T-helper 2 cell treated with Interferon-gamma antibody and Interleukin-4, amounts not matched to agents 100 ng/mL and 5 ng/mL, for 36 hours (primary cell): ENCODE results near the gene TTC6. TPM values are rescaled to one million over a fixed set of nuclear protein-coding genes. Genes with fewer than 3 reads are reported as not detected.
"Not testable (repeated sequence)": the region's sequence is repeated elsewhere in the genome, so short reads cannot be mapped to it uniquely, and the experiment has no call there.

Experiments used
- intact Hi-C: fragments of 100-400 bp; cut with micrococcal nuclease; formaldehyde crosslinking; loops from one replicate; pipeline ENCODE4 v1.15.1; 2023
- total RNA-seq: library from RNA; stranded (reverse); gene quantifications from 2 replicates; pipeline ENCODE4 v1.2.3, GENCODE V29; 2022

TTC6 gene, protein sequence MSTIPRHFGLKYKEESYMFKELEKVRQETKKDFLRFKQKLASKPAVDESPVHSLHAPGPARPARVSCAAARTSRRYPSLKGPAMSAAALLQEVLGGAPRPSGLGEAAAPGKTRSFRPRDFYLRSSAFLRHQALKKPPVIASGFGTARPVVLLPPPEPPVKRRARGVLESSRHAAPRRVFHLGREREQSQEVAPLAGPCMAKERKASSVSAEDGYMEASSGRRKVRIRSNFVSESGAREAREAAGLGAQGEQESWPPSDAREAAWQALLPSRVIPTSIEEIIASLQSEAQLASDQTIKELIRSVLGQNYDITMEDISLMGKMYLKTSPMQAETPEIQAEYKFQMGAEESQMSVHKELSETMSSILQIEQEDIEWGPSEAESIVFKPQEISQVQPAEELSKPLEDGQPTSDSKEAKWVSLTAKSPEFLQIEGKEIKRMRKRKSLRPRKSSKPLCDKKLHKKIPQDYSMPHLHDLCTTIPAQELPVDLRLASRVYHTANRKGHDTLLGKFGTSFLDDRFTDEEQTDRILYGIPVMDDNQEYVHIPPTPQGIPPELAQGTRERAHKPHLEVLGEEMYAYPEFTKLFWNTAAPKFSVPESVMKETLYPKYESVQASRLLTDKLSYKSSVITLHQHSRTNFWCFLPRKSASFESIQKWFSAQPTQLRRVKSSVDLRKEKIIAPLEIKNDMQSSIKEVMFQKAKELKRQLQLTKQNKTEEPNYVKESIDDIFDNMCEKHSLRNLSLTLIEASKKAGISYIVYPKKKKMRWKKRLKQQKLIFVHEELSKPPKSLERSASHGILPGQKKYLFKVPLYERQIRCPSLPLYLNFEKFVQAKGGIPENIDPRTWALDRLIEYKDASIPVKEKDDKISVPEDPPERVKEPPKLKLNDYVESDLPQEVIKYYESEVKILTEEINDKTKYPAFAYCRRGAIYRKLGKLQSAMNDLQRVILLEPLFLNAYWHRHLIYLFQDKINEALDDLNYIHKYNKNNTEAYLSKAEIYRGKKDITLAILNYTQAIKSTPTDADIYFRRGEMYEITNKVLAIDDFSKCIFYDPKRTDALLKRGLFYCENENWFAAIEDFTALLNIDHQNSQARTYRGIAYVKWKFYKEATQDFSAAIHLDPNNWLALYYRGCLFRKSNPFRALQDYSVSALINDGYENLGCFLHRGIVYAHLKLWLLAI (N-terminal part only)
- not detected in 2 replicates for total RNA-seq

DNA sequence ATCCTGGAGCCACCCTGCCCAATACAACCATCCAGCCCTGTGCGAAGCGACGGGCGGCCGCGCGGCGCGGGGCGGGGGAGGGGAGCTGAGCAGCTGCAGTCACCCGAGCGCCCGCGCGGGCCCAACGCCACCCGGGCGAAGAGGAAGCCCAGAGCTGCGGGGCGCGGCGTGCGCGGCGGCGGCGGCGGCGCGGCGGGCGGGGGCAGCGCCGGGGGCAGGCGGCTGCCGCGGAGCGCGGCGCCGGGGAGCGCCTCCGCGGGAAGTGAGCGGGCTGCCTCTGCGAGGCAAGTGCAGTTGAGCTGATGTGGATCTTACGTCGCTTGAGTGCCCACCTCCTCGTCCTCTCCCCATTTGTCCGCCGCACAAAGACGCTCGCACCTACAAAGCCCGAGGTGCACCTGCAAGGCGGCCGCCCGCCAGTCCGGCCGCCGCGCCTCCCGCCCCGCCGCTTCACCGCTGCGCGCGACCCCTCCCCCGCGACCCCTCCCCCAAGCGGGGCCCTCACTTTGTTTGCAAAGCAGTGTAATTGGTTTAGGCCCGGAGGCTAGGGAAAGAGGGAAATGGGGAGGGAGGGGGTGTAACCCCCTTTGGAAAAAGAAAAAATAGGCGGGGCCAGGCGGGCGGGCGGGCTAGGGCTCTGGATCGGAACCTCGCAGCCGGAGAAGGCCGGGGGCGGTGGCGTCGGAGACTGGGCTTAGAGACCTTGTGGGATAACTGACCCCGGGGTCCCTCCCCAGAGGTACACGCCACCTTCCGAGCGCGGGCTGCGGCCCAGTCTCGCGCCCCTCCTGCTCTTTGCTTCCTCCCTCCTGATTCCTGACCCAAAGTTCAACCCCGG lies at the start of gene TTC6, which contains the start of gene FOXA1:
TTC6 (plus strand) TSS at position 659 of the 838 bp plus-strand sequence. CDS start 26,436 bp downstream, outside the sequence.
FOXA1 (minus strand) TSS at position 279 of the 838 bp plus-strand sequence; CDS start at position 2, 277 bp downstream.
- intact Hi-C loops, result loop anchor here (5.0 kb wide), 6 partner anchors 277 to 1083 kb away; partner anchors contain the start of gene NKX2-1

- intact Hi-C loops, result no loop called here
These were observed 48.6 kb upstream of the TTC6 start for GRCh38 chr14:37546621-37547447.

DNA sequence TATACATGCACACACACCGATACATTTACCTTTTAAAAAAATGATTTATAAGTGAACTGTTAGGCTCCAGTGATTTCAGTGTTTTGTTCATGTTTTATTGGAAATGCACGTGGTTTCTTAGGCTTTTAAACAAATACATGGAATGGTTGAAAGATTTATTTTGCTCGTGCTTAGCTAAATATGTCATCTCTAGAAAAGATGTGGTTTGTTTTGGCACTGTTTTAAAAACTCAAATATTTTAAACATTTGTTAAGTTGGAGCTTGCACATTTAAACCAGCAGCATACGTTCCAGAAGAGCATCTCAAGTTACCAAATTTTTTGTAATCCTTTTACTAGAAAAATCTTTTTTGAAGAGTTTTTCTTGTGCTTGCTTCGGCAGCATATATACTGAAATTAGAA lies 44.9 kb upstream of the TTC6 start:
- intact Hi-C loops, result no loop called here

GRCh38 chr14:37551119-37551518 lies 44.3 kb upstream of the TTC6 start:
- intact Hi-C loops, result no loop called here

GRCh38 chr14:37553935-37554550 lies 41.4 kb upstream of the TTC6 start:
- intact Hi-C loops, result no loop called here

GRCh38 chr14:37555596-37555995 lies 39.8 kb upstream of the TTC6 start:
- intact Hi-C loops, result not testable (repeated sequence)

GRCh38 chr14:37558740-37559139 lies 36.7 kb upstream of the TTC6 start:
- intact Hi-C loops, result no loop called here

DNA sequence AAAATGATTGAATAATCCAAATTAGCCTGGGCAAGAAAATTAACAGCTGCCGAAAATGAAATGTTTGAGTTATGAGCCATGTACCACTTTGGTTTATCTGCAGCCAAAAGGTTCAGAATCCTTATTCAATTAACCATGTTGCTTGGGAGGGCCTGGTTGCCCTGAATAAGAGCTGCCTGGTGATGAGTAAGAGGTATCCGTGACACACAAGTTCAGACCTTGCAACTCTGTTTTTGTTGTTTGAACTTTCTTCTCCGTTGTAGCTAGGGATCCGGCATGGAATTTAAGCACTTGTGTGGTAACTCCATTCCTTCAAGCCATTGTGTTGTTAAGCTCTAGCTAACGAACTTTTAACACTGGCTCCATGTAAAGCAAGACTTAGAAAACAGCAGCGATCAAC lies 36.0 kb upstream of the TTC6 start:
- intact Hi-C loops, result no loop called here

GRCh38 chr14:37563189-37563588 lies 32.2 kb upstream of the TTC6 start:
- intact Hi-C loops, result no loop called here

DNA sequence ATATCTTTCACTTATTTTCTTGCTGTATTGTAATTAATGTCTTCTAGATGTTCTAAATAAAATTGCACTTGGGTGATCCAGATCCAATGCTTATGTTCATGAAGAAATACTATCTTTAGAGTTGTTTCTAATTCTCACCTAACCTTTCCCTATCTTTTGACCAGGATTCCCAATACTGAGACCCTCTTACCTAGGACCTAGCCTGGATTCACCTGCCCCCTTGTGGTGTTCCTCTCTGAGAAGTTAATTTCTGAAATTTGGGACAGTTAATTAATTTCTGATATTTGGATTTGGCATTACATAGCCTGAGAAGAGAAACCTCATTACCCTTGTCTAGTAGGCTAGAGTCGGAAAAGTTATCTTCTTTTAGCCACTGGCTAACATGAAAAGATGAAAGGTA lies 29.9 kb upstream of the TTC6 start:
- intact Hi-C loops, result no loop called here

DNA sequence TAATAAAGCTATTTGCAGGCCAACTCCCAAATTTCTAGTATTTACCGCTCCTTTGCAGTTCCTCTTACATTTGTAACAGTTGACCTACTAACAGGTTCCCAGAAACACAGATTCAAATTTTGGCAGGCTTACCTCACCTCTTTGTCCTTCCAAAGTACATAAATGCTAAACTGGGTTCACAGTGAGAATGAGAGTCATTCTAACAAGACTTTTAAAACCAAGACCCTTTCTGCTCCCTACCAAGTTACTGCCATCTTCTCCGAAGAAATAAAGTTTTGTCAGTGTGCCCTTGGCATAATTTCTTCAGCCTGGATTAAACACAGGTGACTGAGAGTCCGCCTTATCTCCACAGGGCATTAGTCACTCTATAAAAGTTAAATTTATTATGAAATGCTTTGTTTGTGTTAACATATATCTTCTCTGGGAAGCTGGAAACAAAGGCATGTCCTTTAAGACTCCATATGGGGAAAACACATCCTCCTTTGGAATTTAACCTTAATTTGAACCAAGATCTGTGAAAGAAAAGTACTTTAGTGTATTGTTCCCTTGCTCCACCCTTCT lies 28.5 kb upstream of the TTC6 start:
- intact Hi-C loops, result no loop called here

DNA sequence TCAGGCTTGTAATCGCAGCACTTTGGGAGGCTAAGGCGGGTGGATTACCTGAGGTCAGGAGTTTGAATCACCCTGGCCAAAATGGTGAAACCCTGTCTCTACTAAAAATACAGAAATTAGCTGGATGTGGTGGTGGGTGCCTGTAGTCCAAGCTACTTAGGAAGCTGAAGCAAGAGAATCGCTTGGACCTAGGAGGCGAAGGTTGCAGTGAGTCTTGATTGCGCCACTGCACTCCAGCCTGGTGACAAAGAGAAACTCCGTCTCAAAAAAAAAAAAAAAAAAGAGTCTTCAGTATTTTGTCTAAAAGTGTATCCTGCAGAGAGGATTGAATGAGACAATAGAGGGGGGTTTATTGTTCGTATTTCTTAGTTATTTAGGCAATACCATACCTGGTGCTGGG lies 25.7 kb upstream of the TTC6 start:
- intact Hi-C loops, result no loop called here

DNA sequence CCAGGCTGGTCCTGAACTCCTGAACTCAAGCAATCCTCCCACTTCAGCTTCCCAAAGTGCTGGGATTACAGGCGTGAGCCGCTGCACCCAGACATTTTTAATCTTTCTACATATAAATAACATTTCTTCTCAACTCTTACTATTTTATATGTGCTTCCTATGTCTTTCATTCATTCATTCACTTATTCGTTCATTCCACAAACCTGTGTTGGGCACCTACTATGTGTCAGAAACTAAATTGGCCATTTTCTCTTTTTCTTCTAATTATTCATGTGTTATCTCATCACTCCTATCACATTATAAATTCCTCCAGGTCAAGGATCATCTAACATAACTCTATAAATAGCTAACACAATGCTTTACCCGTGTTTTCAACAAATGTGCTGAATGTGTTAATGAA lies 24.0 kb upstream of the TTC6 start:
- intact Hi-C loops, result no loop called here

DNA sequence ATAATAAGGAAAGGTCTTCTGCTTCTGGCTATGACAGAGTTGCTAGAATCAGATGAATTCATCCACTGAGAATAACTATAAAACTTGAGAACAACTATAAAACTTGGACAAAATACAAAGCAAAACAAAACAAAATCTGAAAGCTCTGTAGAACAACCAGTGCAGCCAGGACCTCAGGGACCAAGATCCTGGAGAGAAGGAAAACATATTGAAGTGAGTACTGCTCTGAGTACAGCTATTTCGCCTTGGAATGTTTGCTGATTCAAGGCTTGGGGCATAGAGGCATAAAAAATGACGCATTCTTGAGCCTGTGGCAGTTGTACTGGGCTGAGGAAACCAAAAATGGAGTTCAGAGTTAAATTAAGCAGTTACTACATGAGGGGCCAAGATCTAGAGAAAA lies 22.1 kb upstream of the TTC6 start:
- intact Hi-C loops, result no loop called here

GRCh38 chr14:37579274-37579673 lies 16.2 kb upstream of the TTC6 start:
- intact Hi-C loops, result no loop called here

- intact Hi-C loops, result no loop called here
These were observed 15.3 kb upstream of the TTC6 start for GRCh38 chr14:37580146-37580545.

- intact Hi-C loops, result loop anchor here (2.0 kb wide), 1 partner anchor 13 kb away; no protein-coding TSS in a partner anchor
These were observed 11.8 kb upstream of the TTC6 start for GRCh38 chr14:37583358-37584210.
